ENCODE data around the gene SFXN4. TPM values are rescaled to one million over a fixed set of nuclear protein-coding genes. Genes with fewer than 3 reads are reported as not detected.

Gene SFXN4
- total and polyA plus RNA-seq, 4 donors: 12.4 to 34.1 (median 24.1) TPM

DNA sequence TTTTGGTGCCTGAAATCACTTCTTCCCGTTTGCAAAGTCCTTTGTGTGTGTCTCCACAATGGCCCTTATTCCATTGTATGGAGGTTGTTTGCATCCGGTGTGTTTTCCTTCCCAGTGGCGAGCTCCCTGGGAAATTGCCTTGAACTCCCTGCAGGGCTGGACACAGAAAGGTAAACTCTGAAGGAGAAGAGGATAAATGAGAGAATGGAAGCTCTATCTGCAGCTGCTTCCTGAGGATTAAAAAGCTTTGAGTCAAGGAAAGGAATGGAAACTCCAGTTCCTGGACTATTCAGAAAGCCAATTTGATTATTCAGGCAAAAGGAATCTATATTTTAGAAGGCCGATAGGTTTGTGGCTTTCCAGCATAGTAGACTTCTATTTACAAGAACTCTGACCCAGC lies 37.5 kb upstream of the SFXN4 start (continued):
- TF ChIP-seq YY1 (IDR thresholded peaks at IDR 0.05): no peak
- no peak for TF ChIP-seq HNF4A (conservative IDR thresholded peaks at IDR 0.05)
- no peak for TF ChIP-seq RAD21 (IDR thresholded peaks at IDR 0.05)
- no peak for TF ChIP-seq CTCF (IDR thresholded peaks at IDR 0.05; ENCODE audit: low read depth, low read length, missing input control)
- no peak for TF ChIP-seq SP1 (IDR thresholded peaks at IDR 0.05)
- TF ChIP-seq EGR1 (IDR thresholded peaks at IDR 0.05; ENCODE audit: low read depth in 2 of 2): no peak
- TF ChIP-seq RXRA (IDR thresholded peaks at IDR 0.05): no peak
- no peak for TF ChIP-seq MAX (IDR thresholded peaks at IDR 0.05)

- H3K36me3 ChIP-seq (ENCODE audit: control insufficient read depth in 4 of 4, insufficient read depth in 3 of 4, low read depth in 1 of 4, low read length in 3 of 4): no peaks in the 10 kb centered on the region
- H3K9me3 ChIP-seq (ENCODE audit: control insufficient read depth in 4 of 4, low read length in 3 of 4): no peaks in the 10 kb centered on the region
- TF ChIP-seq HNF4G (IDR thresholded peaks at IDR 0.05) (no peak), ATF3 (IDR thresholded peaks at IDR 0.05) (no peak), GABPA (IDR thresholded peaks at IDR 0.05 in 1 of 2, conservative IDR thresholded peaks at IDR 0.05 in 1 of 2) (no peak), EGR1 (IDR thresholded peaks at IDR 0.05; ENCODE audit: low read depth in 2 of 2) (no peak), CTCF (IDR thresholded peaks at IDR 0.05; ENCODE audit: low read depth, low read length, missing input control) (no peak), NR2F2 (IDR thresholded peaks at IDR 0.05) (no peak), FOXA1 (IDR thresholded peaks at IDR 0.05) (no peak), ZBTB33 (IDR thresholded peaks at IDR 0.05) (no peak), RXRA (IDR thresholded peaks at IDR 0.05) (no peak), MAX (IDR thresholded peaks at IDR 0.05) (no peak), SP1 (IDR thresholded peaks at IDR 0.05) (no peak), YY1 (IDR thresholded peaks at IDR 0.05) (no peak), TAF1 (conservative IDR thresholded peaks at IDR 0.05) (no peak), FOXA2 (IDR thresholded peaks at IDR 0.05) (no peak), RAD21 (IDR thresholded peaks at IDR 0.05) (no peak), HNF4A (conservative IDR thresholded peaks at IDR 0.05) (no peak), JUND (IDR thresholded peaks at IDR 0.05) (no peak)
- TF ChIP-seq, protein P1, sequence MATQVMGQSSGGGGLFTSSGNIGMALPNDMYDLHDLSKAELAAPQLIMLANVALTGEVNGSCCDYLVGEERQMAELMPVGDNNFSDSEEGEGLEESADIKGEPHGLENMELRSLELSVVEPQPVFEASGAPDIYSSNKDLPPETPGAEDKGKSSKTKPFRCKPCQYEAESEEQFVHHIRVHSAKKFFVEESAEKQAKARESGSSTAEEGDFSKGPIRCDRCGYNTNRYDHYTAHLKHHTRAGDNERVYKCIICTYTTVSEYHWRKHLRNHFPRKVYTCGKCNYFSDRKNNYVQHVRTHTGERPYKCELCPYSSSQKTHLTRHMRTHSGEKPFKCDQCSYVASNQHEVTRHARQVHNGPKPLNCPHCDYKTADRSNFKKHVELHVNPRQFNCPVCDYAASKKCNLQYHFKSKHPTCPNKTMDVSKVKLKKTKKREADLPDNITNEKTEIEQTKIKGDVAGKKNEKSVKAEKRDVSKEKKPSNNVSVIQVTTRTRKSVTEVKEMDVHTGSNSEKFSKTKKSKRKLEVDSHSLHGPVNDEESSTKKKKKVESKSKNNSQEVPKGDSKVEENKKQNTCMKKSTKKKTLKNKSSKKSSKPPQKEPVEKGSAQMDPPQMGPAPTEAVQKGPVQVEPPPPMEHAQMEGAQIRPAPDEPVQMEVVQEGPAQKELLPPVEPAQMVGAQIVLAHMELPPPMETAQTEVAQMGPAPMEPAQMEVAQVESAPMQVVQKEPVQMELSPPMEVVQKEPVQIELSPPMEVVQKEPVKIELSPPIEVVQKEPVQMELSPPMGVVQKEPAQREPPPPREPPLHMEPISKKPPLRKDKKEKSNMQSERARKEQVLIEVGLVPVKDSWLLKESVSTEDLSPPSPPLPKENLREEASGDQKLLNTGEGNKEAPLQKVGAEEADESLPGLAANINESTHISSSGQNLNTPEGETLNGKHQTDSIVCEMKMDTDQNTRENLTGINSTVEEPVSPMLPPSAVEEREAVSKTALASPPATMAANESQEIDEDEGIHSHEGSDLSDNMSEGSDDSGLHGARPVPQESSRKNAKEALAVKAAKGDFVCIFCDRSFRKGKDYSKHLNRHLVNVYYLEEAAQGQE (IDR thresholded peaks at IDR 0.05): no peak
- H3K9ac ChIP-seq (ENCODE audit: low read depth in 1 of 2, low read length in 2 of 2): no peak overlapping the region
- H3K4me1 ChIP-seq (ENCODE audit: control insufficient read depth in 4 of 4, insufficient read depth in 4 of 4, low read length in 3 of 4): peaks cover 0 to 8% (median 4%) of the 10 kb centered on the region in 4 donors
- H3K27ac ChIP-seq (ENCODE audit: low read depth in 1 of 2, low read length in 2 of 2): no peak overlapping the region
- H3K4me3 ChIP-seq (ENCODE audit: low read depth in 1 of 3, low read length in 3 of 3): no peak overlapping the region
- WGBS: 80% methylated on average over 1 of the region's 1 CpG
- H3K27me3 ChIP-seq (ENCODE audit: control insufficient read depth in 4 of 4, insufficient read depth in 4 of 4, low read length in 3 of 4): no peaks in the 10 kb centered on the region
- DNase-seq (ENCODE audit: low spot score): no peak
Measured at GRCh38 chr10:119201233-119201632, 35.7 kb upstream of the SFXN4 start.
